Gastroesophageal sphincter (tissue), 4 donors: ENCODE data around the gene RALGPS1. TPM values are rescaled to one million over a fixed set of nuclear protein-coding genes. Genes with fewer than 3 reads are reported as not detected.

Source experiments
- ATAC-seq: fragments of 150-250 bp; one replicate; pipeline ENCODE4 v1.9.1; 2016; ENCODE audit warnings: mild to moderate bottlenecking, moderate library complexity
- H3K27ac ChIP-seq, 4 donors: fragments of 200-600 bp; sonication (generic) in 3 of 4; 1 replicate in 3 of 4; 2 replicates in 1 of 4; pipeline ENCODE4 v1.5.1; 2016 to 2019
- H3K27me3 ChIP-seq: fragments of 200-600 bp; sonication (generic); one replicate; pipeline ENCODE4 v1.5.1; 2019
- H3K36me3 ChIP-seq, 2 donors: fragments of 200-600 bp; sonication (generic); one replicate each; pipeline ENCODE4 v1.5.1; 2019; ENCODE audit warnings: control low read depth in 1 of 2
- H3K4me1 ChIP-seq, 3 donors: fragments of 200-600 bp; sonication (generic); 1 replicate in 2 of 3; 2 replicates in 1 of 3; pipeline ENCODE4 v1.5.1; 2016 to 2019; ENCODE audit warnings: control low read depth in 2 of 3
- H3K4me3 ChIP-seq, 2 donors: fragments of 200-600 bp; sonication (generic); one replicate each; pipeline ENCODE4 v1.5.1; 2019; ENCODE audit warnings: mild to moderate bottlenecking in 1 of 2, moderate library complexity in 1 of 2
- H3K9me3 ChIP-seq, 3 donors: fragments of 200-600 bp; sonication (generic); one replicate each; pipeline ENCODE4 v1.5.1; 2017 to 2019; ENCODE audit warnings: control low read depth in 2 of 3
- EP300 ChIP-seq: sonication (generic); formaldehyde crosslinking; IDR thresholded peaks from one replicate; pipeline ENCODE4 v1.6.1; 2017; ENCODE audit warnings: antibody characterized with exemption, mild to moderate bottlenecking
- POLR2A ChIP-seq, 2 donors: fragments of 450-650 bp; IDR thresholded peaks; one replicate each; pipeline ENCODE4 v1.6.1; 2017; ENCODE audit warnings: antibody characterized with exemption in 2 of 2, mild to moderate bottlenecking in 2 of 2, moderate library complexity in 1 of 2
- POLR2AphosphoS5 ChIP-seq: sonication (generic); formaldehyde crosslinking; IDR thresholded peaks from one replicate; pipeline ENCODE4 v1.6.1; 2017; ENCODE audit warnings: antibody characterized with exemption
- WGBS, 2 donors: methylation state at CpG; one replicate each; pipeline ENCODE4 v1.1.5; 2018; ENCODE audit warnings: low coverage in 1 of 2; 5-methylcytosine and 5-hydroxymethylcytosine counted together
- total RNA-seq, 4 donors: library from RNA; depleted of rRNA; stranded (reverse); fragments of >200 nt; gene quantifications; one replicate each; pipeline ENCODE4 v1.1.0, GENCODE V29; 2016
- TF ChIP-seq, protein P1 (sequence below), 4 experiments: fragments of 200-600 bp in 2 of 4; fragments of 450-650 bp in 2 of 4; sonication (generic) in 1 of 4; IDR thresholded peaks; one replicate each; pipeline ENCODE4 v1.5.1; 2017 to 2019; ENCODE audit warnings: antibody characterized with exemption in 4 of 4, mild to moderate bottlenecking in 2 of 4, moderate library complexity in 2 of 4

The RALGPS1 gene
- total RNA-seq, 4 donors from 2014 or later = 5.9 to 17.4 (median 11.3) TPM

GRCh38 chr9:127194881-127195713 is 280.5 kb downstream of the RALGPS1 start:
- Histone ChIP-seq H3K9me3 (no peaks in the 10 kb centered on the region), H3K27me3 (no peaks in the 10 kb centered on the region), H3K4me3 (no peak overlapping the region), H3K4me1 (peaks cover 0 to 34% (median 25%) of the 10 kb centered on the region in 3 donors), H3K27ac (no peak overlapping the region), H3K36me3 (peaks cover 0 to 5% of the 10 kb centered on the region in 2 donors)
- WGBS, 2 donors = 97 to 100% methylated on average over 2 to 6 of the region's 12 CpGs
- no peak for ATAC-seq
- TF ChIP-seq EP300 = no peak

GRCh38 chr9:127195976-127196825 is 281.6 kb downstream of the RALGPS1 start:
- 90% methylated on average over 4 of the region's 19 CpGs; no CpG with 5 or more reads in 1 of the 2 donors for WGBS, 2 donors
- Histone ChIP-seq H3K27me3 (no peaks in the 10 kb centered on the region), H3K36me3 (peaks cover 0 to 5% of the 10 kb centered on the region in 2 donors), H3K9me3 (no peaks in the 10 kb centered on the region), H3K4me1 (peaks cover 0 to 34% (median 25%) of the 10 kb centered on the region in 3 donors), H3K27ac (peak overlapping the region in 3 of 4 donors; percentile 73 to 78 (median 73)), H3K4me3 (no peak overlapping the region)
- no peak for TF ChIP-seq EP300
- ATAC-seq = no peak

DNA sequence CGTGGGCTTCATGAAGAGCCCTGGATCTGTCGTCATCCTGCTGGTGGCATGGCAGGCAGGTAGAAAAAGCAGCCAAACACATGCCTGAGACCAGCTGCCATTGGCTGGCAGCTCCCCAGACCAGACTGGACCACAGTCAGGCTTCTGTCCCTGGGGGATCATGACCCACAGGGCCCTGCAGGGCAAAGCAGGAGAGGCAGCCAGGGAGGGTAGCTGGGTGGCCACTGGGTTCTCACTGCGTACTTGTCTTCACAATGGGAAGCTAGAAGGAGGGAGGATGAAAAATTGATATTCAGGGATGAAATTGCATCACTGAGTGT is 282.2 kb downstream of the RALGPS1 start:
- no peaks in the 10 kb centered on the region for H3K9me3 ChIP-seq
- H3K4me3 ChIP-seq = no peak overlapping the region
- peaks cover 0 to 38% (median 25%) of the 10 kb centered on the region in 3 donors for H3K4me1 ChIP-seq
- no peak for TF ChIP-seq POLR2AphosphoS5
- WGBS, 2 donors = 67% methylated on average over 1 of the region's 3 CpGs; no CpG with 5 or more reads in 1 of the 2 donors
- H3K27ac ChIP-seq = peak overlapping the region in 3 of 4 donors; percentile 73 to 78 (median 73)
- no peak for ATAC-seq
- H3K36me3 ChIP-seq = peaks cover 0 to 5% of the 10 kb centered on the region in 2 donors
- H3K27me3 ChIP-seq = no peaks in the 10 kb centered on the region

- TF ChIP-seq, protein P1, sequence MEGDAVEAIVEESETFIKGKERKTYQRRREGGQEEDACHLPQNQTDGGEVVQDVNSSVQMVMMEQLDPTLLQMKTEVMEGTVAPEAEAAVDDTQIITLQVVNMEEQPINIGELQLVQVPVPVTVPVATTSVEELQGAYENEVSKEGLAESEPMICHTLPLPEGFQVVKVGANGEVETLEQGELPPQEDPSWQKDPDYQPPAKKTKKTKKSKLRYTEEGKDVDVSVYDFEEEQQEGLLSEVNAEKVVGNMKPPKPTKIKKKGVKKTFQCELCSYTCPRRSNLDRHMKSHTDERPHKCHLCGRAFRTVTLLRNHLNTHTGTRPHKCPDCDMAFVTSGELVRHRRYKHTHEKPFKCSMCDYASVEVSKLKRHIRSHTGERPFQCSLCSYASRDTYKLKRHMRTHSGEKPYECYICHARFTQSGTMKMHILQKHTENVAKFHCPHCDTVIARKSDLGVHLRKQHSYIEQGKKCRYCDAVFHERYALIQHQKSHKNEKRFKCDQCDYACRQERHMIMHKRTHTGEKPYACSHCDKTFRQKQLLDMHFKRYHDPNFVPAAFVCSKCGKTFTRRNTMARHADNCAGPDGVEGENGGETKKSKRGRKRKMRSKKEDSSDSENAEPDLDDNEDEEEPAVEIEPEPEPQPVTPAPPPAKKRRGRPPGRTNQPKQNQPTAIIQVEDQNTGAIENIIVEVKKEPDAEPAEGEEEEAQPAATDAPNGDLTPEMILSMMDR (IDR thresholded peaks at IDR 0.05) = no peak
- no peak for TF ChIP-seq POLR2AphosphoS5
- no peak for TF ChIP-seq POLR2A (IDR thresholded peaks at IDR 0.05)
- no peak for TF ChIP-seq EP300
- no peak overlapping the region for H3K4me3 ChIP-seq
- 64 to 80% methylated on average over 4 to 8 of the region's 13 CpGs for WGBS, 2 donors
- peaks cover 0 to 5% of the 10 kb centered on the region in 2 donors for H3K36me3 ChIP-seq
- peak overlapping the region in 3 of 4 donors; percentile 73 to 78 (median 73) for H3K27ac ChIP-seq
- H3K9me3 ChIP-seq = no peaks in the 10 kb centered on the region
- peak; percentile 17 for ATAC-seq
- peaks cover 0 to 43% (median 26%) of the 10 kb centered on the region in 3 donors for H3K4me1 ChIP-seq
- no peaks in the 10 kb centered on the region for H3K27me3 ChIP-seq
These were observed 282.7 kb downstream of the RALGPS1 start for GRCh38 chr9:127197186-127197860.

DNA sequence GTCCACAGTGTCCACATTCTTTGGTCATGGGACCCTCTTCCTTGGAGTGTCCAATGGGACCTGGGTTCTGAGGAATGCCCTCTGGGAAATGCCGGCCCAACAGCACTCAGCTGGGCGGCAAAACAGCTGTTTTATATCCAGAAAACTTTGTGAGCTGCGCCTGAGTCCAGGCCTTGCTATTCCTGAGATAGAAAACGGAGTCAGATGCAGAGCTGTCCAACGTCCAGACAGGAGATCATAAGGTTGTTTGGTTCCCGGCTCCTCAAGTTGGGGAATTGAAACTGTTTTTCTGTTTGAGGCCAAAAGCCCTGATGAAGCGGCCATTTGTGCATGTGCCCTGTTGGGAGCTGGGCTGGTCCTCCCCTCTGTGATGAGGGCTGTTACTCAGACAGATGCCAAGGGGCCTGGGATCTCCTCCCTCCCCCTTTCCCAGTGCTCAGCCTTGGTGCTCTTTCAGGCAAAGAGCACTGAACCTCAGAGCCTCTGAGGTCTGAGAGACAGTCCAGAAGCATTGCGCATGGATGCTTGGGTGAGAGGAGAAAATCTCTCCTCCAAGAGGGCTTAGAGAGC is 283.4 kb downstream of the RALGPS1 start:
- TF ChIP-seq EP300 = no peak
- TF ChIP-seq, protein P1 (IDR thresholded peaks at IDR 0.05) = no peak
- TF ChIP-seq POLR2AphosphoS5 = no peak
- no peak for TF ChIP-seq POLR2A (IDR thresholded peaks at IDR 0.05)
- peak; percentile 2 for ATAC-seq
- Histone ChIP-seq H3K27me3 (no peaks in the 10 kb centered on the region), H3K4me3 (no peak overlapping the region), H3K9me3 (no peaks in the 10 kb centered on the region), H3K27ac (peak overlapping the region in 3 of 4 donors; percentile 73 to 78 (median 73)), H3K4me1 (peaks cover 0 to 49% (median 30%) of the 10 kb centered on the region in 3 donors), H3K36me3 (peaks cover 0 to 5% of the 10 kb centered on the region in 2 donors)
- WGBS, 2 donors = 40% methylated on average over 1 of the region's 8 CpGs; no CpG with 5 or more reads in 1 of the 2 donors

DNA sequence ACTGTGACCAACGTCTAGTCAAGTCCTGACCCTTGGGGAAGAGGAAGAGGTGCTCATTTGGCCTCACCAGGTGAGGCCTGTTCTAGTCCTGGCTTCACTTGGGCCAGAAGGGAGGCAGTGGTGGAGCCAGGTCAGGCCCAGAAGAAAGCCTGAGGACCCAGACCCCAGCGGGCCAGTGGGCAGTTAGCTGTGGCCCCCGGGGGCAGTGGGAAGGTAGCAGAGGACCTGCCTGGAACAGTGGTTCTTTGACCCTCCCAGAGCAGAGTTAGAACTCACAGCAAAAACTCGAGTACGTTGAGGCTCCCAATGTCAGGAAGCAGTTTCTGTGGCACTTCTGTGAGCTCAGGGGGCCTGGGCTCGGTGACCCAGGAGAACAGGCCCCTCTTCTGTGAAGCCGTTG is 284.0 kb downstream of the RALGPS1 start:
- no peaks in the 10 kb centered on the region for H3K27me3 ChIP-seq
- no peaks in the 10 kb centered on the region for H3K9me3 ChIP-seq
- peak overlapping the region in 3 of 4 donors; percentile 73 to 78 (median 73) for H3K27ac ChIP-seq
- WGBS, 2 donors = no CpG with 5 or more reads among the region's 7 CpGs
- peaks cover 0 to 56% (median 30%) of the 10 kb centered on the region in 3 donors for H3K4me1 ChIP-seq
- peaks cover 0 to 5% of the 10 kb centered on the region in 2 donors for H3K36me3 ChIP-seq
- H3K4me3 ChIP-seq = no peak overlapping the region
- TF ChIP-seq, protein P1 (IDR thresholded peaks at IDR 0.05) = no peak
- TF ChIP-seq POLR2A (IDR thresholded peaks at IDR 0.05) = no peak
- no peak for TF ChIP-seq POLR2AphosphoS5
- TF ChIP-seq EP300 = no peak
- ATAC-seq = no peak
